OCI-LY3 (cell line): Measurements from ENCODE around the gene RPGRIP1.

Experiments
- H2AFZ ChIP-seq: fragments of 200-600, 300-600 bp; shearing (Covaris generic); 2 replicates; pipeline ENCODE4 v1.6.0; 2014; ENCODE audit warnings: antibody characterized with exemption, low read depth, low read length
- H3K27ac ChIP-seq: fragments of 200-600, 300-600 bp; sonication (generic); 2 replicates; pipeline ENCODE4 v1.5.1; 2014; ENCODE audit warnings: mild to moderate bottlenecking, low read length, moderate library complexity, mixed read lengths
- H3K27me3 ChIP-seq: fragments of 200-600, 300-600 bp; sonication (generic); 2 replicates; pipeline ENCODE4 v1.6.1; 2014; ENCODE audit warnings: low read depth, low read length, mixed read lengths
- H3K36me3 ChIP-seq: fragments of 200-600, 300-600 bp; sonication (generic); replicated peaks from 2 replicates; pipeline ENCODE3; 2014; ENCODE audit warnings: low read depth, low read length, mixed read lengths
- H3K4me1 ChIP-seq: fragments of 300-600, 200-600 bp; sonication (generic); 2 replicates; pipeline ENCODE4 v1.6.1; 2014; ENCODE audit warnings: low read length, mixed read lengths
- H3K4me2 ChIP-seq: fragments of 200-600, 300-600 bp; sonication (generic); 2 replicates; pipeline ENCODE4 v1.6.1; 2014; ENCODE audit warnings: low read length, mixed read lengths
- H3K4me3 ChIP-seq: fragments of 300-600, 200-600 bp; sonication (generic); 2 replicates; pipeline ENCODE4 v1.5.1; 2014; ENCODE audit warnings: antibody characterized with exemption, mild to moderate bottlenecking, low read length, moderate library complexity
- H3K79me2 ChIP-seq: fragments of 300-600, 200-600 bp; shearing (Covaris generic); 2 replicates; pipeline ENCODE4 v1.6.1; 2014; ENCODE audit warnings: mild to moderate bottlenecking, low read length, mixed read lengths
- H3K9ac ChIP-seq: fragments of 300-600, 200-600 bp; shearing (Covaris generic); 2 replicates; pipeline ENCODE4 v1.6.0; 2014; ENCODE audit warnings: mild to moderate bottlenecking, low read length, moderate library complexity
- H3K9me3 ChIP-seq: fragments of 200-600, 300-600 bp; shearing (Covaris generic); 2 replicates; pipeline ENCODE4 v1.6.1; 2014; ENCODE audit warnings: low read length, mixed read lengths; ENCODE audit not compliant: insufficient read depth
- H4K20me1 ChIP-seq: fragments of 200-600, 300-600 bp; sonication (generic); 2 replicates; pipeline ENCODE4 v1.6.1; 2016; ENCODE audit warnings: low read length, mixed read lengths; ENCODE audit not compliant: insufficient read depth
- EZH2phosphoT487 ChIP-seq: fragments of 200-600 bp; shearing (Covaris generic); IDR thresholded peaks from 2 replicates; pipeline ENCODE4 v1.6.1; 2018; ENCODE audit warnings: antibody characterized with exemption, mixed run types, low read depth
- TF ChIP-seq, protein P1 (sequence below): fragments of 200-600, 300-600 bp; sonication (generic); IDR thresholded peaks from 2 replicates; pipeline ENCODE4 v1.5.1; 2014; ENCODE audit warnings: antibody characterized with exemption, low read length, low read depth

RPGRIP1 gene

DNA sequence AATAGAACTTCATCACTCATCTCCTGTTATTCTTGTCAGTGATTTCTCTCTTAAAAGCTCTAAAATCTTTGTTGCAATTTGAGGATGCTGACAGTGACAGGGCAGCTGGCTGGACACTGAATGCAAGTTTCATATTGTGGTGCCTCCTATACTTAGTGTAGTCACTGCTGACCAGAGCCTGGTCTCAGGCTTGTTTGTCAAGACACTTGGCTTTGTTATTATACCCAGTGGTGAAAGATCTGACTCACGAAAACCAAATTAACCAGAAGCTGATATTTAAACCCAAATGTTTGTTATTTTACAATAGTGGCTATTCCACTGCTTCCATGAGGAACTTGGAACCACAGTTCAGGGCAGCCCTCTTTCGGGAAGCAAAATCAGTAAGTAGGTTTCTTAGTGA lies 42.8 kb downstream of the RPGRIP1 start:
- peaks cover 13% of the 10 kb centered on the region for H3K27me3 ChIP-seq
- H3K4me2 ChIP-seq, result no peak overlapping the region
- peaks cover 11% of the 10 kb centered on the region for H3K4me1 ChIP-seq
- no peak overlapping the region for H3K9ac ChIP-seq
- H3K36me3 ChIP-seq, result no peaks in the 10 kb centered on the region
- TF ChIP-seq EZH2phosphoT487, result no peak
- TF ChIP-seq, protein P1, sequence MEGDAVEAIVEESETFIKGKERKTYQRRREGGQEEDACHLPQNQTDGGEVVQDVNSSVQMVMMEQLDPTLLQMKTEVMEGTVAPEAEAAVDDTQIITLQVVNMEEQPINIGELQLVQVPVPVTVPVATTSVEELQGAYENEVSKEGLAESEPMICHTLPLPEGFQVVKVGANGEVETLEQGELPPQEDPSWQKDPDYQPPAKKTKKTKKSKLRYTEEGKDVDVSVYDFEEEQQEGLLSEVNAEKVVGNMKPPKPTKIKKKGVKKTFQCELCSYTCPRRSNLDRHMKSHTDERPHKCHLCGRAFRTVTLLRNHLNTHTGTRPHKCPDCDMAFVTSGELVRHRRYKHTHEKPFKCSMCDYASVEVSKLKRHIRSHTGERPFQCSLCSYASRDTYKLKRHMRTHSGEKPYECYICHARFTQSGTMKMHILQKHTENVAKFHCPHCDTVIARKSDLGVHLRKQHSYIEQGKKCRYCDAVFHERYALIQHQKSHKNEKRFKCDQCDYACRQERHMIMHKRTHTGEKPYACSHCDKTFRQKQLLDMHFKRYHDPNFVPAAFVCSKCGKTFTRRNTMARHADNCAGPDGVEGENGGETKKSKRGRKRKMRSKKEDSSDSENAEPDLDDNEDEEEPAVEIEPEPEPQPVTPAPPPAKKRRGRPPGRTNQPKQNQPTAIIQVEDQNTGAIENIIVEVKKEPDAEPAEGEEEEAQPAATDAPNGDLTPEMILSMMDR, result no peak
- no peak overlapping the region for H3K4me3 ChIP-seq
- no peak overlapping the region for H2AFZ ChIP-seq
- H3K9me3 ChIP-seq, result no peaks in the 10 kb centered on the region
- no peaks in the 10 kb centered on the region for H3K79me2 ChIP-seq
- no peak overlapping the region for H3K27ac ChIP-seq
- no peaks in the 10 kb centered on the region for H4K20me1 ChIP-seq

DNA sequence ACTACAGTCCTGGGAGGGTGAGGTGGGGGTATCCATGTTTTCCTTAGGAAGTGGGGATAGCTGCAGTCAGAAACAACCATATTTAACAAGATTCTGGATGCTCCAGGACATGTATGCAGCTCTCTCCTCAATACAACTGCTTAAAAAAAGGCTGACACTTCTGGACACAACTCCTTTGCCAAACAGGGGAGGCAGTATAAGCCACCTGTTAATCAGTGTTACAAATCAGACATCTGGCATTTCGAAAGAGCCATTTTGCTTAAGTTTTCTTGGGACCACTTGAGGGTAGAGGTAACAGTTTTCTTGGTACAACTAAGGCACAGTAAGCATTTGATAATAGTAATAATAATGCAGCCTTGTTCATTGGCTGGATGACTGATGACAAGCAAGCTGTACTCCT lies 47.1 kb downstream of the RPGRIP1 start:
- Histone ChIP-seq H2AFZ (no peak overlapping the region), H3K36me3 (no peaks in the 10 kb centered on the region), H3K4me2 (no peak overlapping the region), H3K9me3 (no peaks in the 10 kb centered on the region), H3K79me2 (no peaks in the 10 kb centered on the region), H3K27me3 (0 out of 2 replicates have a peak, but pooled peaks cover 7% of the 10 kb centered on the region), H3K27ac (no peak overlapping the region), H3K9ac (no peak overlapping the region), H3K4me3 (no peak overlapping the region), H3K4me1 (no peaks in the 10 kb centered on the region), H4K20me1 (no peaks in the 10 kb centered on the region)
- no peak for TF ChIP-seq EZH2phosphoT487
- TF ChIP-seq, protein P1, result no peak
